Measurements from ENCODE around the gene TRABD2B. TPM values are rescaled to one million over a fixed set of nuclear protein-coding genes. Genes with fewer than 3 reads are reported as not detected.

TRABD2B gene
- total RNA-seq, 4 donors from 2014 or later, result 0.05 to 0.15 (median 0.12) TPM

- in situ Hi-C loops (cut with MboI; ENCODE audit: low sequenced_read_pairs in 4 of 4) (loop anchor here in 1 of 4 donors (25.0 kb wide), 1 partner anchor 188 kb away; no protein-coding TSS in a partner anchor), intact Hi-C loops (cut with DNase I; ENCODE audit: low total_unique reads) (no loop called here)
- no peak for TF ChIP-seq POLR2A (IDR thresholded peaks at IDR 0.05)
- ATAC-seq (no peak), DNase-seq (no peak)
- Histone ChIP-seq H3K27ac (no peak overlapping the region), H3K4me3 (no peak overlapping the region), H3K27me3 (no peaks in the 10 kb centered on the region), H3K4me1 (no peaks in the 10 kb centered on the region), H3K36me3 (no peaks in the 10 kb centered on the region), H3K9me3 (no peaks in the 10 kb centered on the region)
Observed at GRCh38 chr1:47975302-47975921, 21.8 kb downstream of the TRABD2B start.

DNA sequence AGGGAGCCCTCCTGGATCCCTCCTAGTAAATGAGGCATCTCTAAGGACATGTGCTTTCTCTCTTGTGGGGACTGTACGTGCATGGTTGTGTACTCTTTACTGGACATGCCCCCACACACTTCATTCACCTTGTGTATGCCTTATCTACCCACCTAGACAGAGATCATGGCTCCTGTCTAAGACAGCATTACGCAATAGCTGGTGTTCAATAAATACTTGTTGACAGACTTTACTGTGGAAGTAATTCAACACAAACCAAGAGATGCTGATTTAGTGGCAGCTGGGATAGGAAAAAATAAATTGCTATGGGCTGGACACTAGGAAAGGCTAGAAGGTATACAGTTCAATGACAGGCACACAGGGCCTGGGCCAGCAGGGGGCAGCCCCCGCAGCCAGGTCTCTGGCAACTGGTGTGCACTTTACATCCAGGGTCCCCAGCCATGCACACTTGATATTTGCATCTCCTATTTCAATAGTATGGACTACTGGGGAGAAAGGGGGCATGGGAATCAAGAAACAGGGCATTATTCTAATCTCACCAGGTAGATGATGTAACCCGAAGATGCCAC, 24.2 kb downstream of the TRABD2B start:
- no peaks in the 10 kb centered on the region for H3K27me3 ChIP-seq

DNA sequence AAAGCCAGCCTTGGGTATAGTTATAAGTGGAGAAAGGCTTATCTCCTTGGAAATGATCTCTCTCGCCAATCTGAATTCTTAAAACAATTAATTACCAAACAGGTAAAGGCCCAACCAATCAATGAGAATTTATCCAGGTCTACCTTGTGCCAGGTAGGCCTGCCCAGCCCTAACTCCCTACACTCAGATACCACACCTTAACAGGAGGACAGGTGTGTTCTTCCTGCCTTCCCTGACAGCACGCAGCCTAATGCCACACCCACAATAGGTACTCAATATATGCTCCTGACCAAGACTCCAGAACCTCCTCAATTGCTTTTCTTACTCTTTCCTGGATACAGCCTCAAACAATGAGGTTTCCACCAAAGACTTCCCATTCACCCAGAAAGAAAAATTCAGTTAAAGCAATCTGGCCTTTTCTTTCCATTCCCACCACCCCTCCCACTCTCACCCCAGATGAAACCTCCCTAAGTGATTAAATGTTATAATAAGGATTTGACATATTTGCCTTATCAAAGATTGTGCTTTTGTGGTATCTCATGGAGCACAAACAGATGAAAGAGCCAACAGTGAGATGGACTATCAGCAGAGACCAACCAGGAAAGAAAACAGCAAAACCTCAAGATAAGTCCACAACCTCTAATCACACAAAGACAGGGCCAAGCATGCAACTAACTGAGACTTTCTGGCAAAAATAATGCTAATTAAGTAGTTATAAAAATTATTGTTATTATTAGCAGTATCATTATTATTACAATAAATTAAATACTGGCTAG, 25.6 kb downstream of the TRABD2B start:
- intact Hi-C loops (cut with DNase I; ENCODE audit: low total_unique reads), result no loop called here
- H3K36me3 ChIP-seq, result no peaks in the 10 kb centered on the region
- TF ChIP-seq CTCF (IDR thresholded peaks at IDR 0.05 in 4 of 5, conservative IDR thresholded peaks at IDR 0.05 in 1 of 5), result no peak
- TF ChIP-seq POLR2A (IDR thresholded peaks at IDR 0.05), result no peak
- H3K4me3 ChIP-seq, result no peak overlapping the region
- H3K4me1 ChIP-seq, result no peaks in the 10 kb centered on the region
- H3K27ac ChIP-seq, result no peak overlapping the region
- ATAC-seq, result no peak
- no peaks in the 10 kb centered on the region for H3K9me3 ChIP-seq
- H3K27me3 ChIP-seq, result no peaks in the 10 kb centered on the region
- in situ Hi-C loops (cut with MboI; ENCODE audit: low sequenced_read_pairs in 4 of 4), result no loop called here
- no peak for DNase-seq

More for the DNA sequence above, 24.2 kb downstream of the TRABD2B start:
- Histone ChIP-seq H3K4me3 (no peak overlapping the region), H3K4me1 (no peaks in the 10 kb centered on the region), H3K36me3 (no peaks in the 10 kb centered on the region), H3K27ac (no peak overlapping the region), H3K9me3 (no peaks in the 10 kb centered on the region)
- ATAC-seq (no peak), DNase-seq (no peak)
- intact Hi-C loops (cut with DNase I; ENCODE audit: low total_unique reads), result no loop called here
- in situ Hi-C loops (cut with MboI; ENCODE audit: low sequenced_read_pairs in 4 of 4), result no loop called here
- no peak for TF ChIP-seq CTCF (IDR thresholded peaks at IDR 0.05 in 4 of 5, conservative IDR thresholded peaks at IDR 0.05 in 1 of 5)
- no peak for TF ChIP-seq POLR2A (IDR thresholded peaks at IDR 0.05)

DNA sequence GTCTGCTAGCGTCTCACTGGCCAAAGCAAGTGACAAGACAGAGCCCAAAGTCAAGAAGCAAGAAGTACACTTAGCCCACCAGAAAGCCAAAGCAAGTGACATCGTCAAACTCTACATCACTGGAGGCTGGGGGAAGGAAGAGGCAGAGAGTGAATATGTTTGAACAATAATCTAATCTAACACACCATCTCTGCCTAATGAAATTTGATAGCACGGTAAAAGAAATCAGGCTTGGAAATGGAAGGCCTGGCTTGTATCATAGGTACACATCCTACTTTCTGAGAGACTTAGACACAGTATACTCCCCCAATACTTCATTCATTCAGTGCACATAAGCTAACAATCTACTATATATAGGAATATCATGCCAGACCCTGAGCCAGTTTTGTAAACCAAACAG, 26.3 kb downstream of the TRABD2B start:
- intact Hi-C loops (cut with DNase I; ENCODE audit: low total_unique reads) (no loop called here), in situ Hi-C loops (cut with MboI; ENCODE audit: low sequenced_read_pairs in 4 of 4) (no loop called here)
- H3K9me3 ChIP-seq, result no peaks in the 10 kb centered on the region
- TF ChIP-seq CTCF (IDR thresholded peaks at IDR 0.05 in 4 of 5, conservative IDR thresholded peaks at IDR 0.05 in 1 of 5), result no peak
- no peak for TF ChIP-seq POLR2A (IDR thresholded peaks at IDR 0.05)
- DNase-seq, result no peak
- H3K27me3 ChIP-seq, result no peaks in the 10 kb centered on the region
- no peak for ATAC-seq
- no peaks in the 10 kb centered on the region for H3K36me3 ChIP-seq
- no peak overlapping the region for H3K27ac ChIP-seq
- H3K4me1 ChIP-seq, result no peaks in the 10 kb centered on the region
- H3K4me3 ChIP-seq, result no peak overlapping the region

DNA sequence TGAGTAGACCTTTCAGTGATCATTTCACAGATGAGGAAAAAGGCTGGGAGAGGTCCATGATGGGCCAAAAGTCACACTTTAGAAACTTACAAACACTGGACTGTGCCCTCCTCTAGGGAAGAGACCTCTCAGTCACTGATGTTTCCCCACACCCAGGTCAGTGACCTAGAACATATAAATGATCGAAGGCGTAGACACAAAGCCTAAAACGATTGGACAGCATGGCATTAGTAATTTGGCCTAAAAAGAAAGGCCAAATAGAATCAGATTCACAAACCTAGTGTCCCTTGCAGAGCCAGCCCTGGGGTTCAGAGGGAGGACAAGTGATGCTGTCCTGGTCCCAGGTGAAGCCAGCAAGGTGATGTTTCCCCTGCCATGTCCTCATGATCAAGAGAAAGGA, 27.7 kb downstream of the TRABD2B start:
- intact Hi-C loops (cut with DNase I; ENCODE audit: low total_unique reads) (no loop called here), in situ Hi-C loops (cut with MboI; ENCODE audit: low sequenced_read_pairs in 4 of 4) (no loop called here)
- no peaks in the 10 kb centered on the region for H3K36me3 ChIP-seq
- no peak overlapping the region for H3K4me3 ChIP-seq
- DNase-seq, result no peak
- ATAC-seq, result no peak
- H3K9me3 ChIP-seq, result no peaks in the 10 kb centered on the region
- H3K27ac ChIP-seq, result no peak overlapping the region
- no peaks in the 10 kb centered on the region for H3K27me3 ChIP-seq
- H3K4me1 ChIP-seq, result peaks cover 0 to under 1% of the 10 kb centered on the region in 2 donors
- TF ChIP-seq POLR2A (IDR thresholded peaks at IDR 0.05) (no peak), CTCF (IDR thresholded peaks at IDR 0.05 in 4 of 5, conservative IDR thresholded peaks at IDR 0.05 in 1 of 5) (no peak)
